SK-N-SH treated with all-trans-retinoic acid at 6 μM for 48 hours (cell line): Measurements from ENCODE around the gene CYFIP1.

Experiments used
- ATAC-seq: fragments of 200-7000 bp; cut with Tn5 transposase; 3 replicates; pipeline ENCODE4 v1.9.1; 2020; ENCODE audit warnings: mild to moderate bottlenecking, moderate library complexity
- ARNTL ChIP-seq: fragments of 450-650 bp; formaldehyde crosslinking; IDR thresholded peaks from 2 replicates; pipeline ENCODE4 v1.5.0; 2020; ENCODE audit warnings: low read depth, mild to moderate bottlenecking, moderate library complexity, borderline replicate concordance
- BACH2 ChIP-seq: fragments of 250-450 bp; sonication (Bioruptor Pico); IDR thresholded peaks from 2 replicates; pipeline ENCODE4 v1.9.0; 2021; ENCODE audit warnings: mild to moderate bottlenecking, borderline replicate concordance
- CREB5 ChIP-seq: fragments of 250-450 bp; sonication (Bioruptor Pico); IDR thresholded peaks from 2 replicates; pipeline ENCODE4 v1.5.1; 2020; ENCODE audit warnings: low read depth, mild to moderate bottlenecking, moderate library complexity
- CSRNP3 ChIP-seq: fragments of 250-450 bp; sonication (Bioruptor Pico); IDR thresholded peaks from 2 replicates; pipeline ENCODE4 v1.5.1; 2021; ENCODE audit warnings: mild to moderate bottlenecking, moderate library complexity
- ESRRG ChIP-seq: fragments of 250-450 bp; sonication (Bioruptor Pico); IDR thresholded peaks from 2 replicates; pipeline ENCODE4 v1.6.1; 2021; ENCODE audit warnings: mild to moderate bottlenecking
- GLIS3 ChIP-seq: fragments of 250-450 bp; sonication (Bioruptor Pico); IDR thresholded peaks from 2 replicates; pipeline ENCODE4 v1.5.0; 2020; ENCODE audit warnings: mild to moderate bottlenecking, moderate library complexity
- OSR1 ChIP-seq: fragments of 250-450 bp; sonication (Bioruptor Pico); IDR thresholded peaks from 2 replicates; pipeline ENCODE4 v1.8.0; 2022; ENCODE audit warnings: moderate library complexity, mild to moderate bottlenecking, inconsistent platforms
- PATZ1 ChIP-seq: fragments of 250-450 bp; sonication (Bioruptor Pico); IDR thresholded peaks from 2 replicates; pipeline ENCODE4 v1.8.0; 2020; ENCODE audit warnings: mild to moderate bottlenecking, moderate library complexity, borderline replicate concordance
- POU6F1 ChIP-seq: fragments of 250-450 bp; sonication (Bioruptor Pico); IDR thresholded peaks from 2 replicates; pipeline ENCODE4 v1.8.0; 2021; ENCODE audit warnings: low read depth, mild to moderate bottlenecking, moderate library complexity, borderline replicate concordance
- PPARA ChIP-seq: fragments of 250-450 bp; sonication (Bioruptor Pico); IDR thresholded peaks from 2 replicates; pipeline ENCODE4 v1.5.0; 2020; ENCODE audit warnings: mild to moderate bottlenecking, borderline replicate concordance
- RARB ChIP-seq: fragments of 250-450 bp; sonication (Bioruptor Pico); IDR thresholded peaks from 2 replicates; pipeline ENCODE4 v1.8.0; 2021; ENCODE audit warnings: mild to moderate bottlenecking, moderate library complexity
- SNAI2 ChIP-seq: fragments of 250-450 bp; sonication (Bioruptor Pico); IDR thresholded peaks from 2 replicates; pipeline ENCODE4 v1.5.0; 2020; ENCODE audit warnings: mild to moderate bottlenecking, moderate library complexity
- TCF4 ChIP-seq: fragments of 250-450 bp; sonication (Bioruptor Pico); IDR thresholded peaks from 2 replicates; pipeline ENCODE4 v1.8.0; 2021; ENCODE audit warnings: mild to moderate bottlenecking, moderate library complexity, borderline replicate concordance
- TOX ChIP-seq: fragments of 250-450 bp; sonication (Bioruptor Pico); IDR thresholded peaks from 2 replicates; pipeline ENCODE4 v1.8.0; 2021; ENCODE audit warnings: mild to moderate bottlenecking, moderate library complexity, borderline replicate concordance
- TSHZ2 ChIP-seq: fragments of 250-450 bp; sonication (Bioruptor Pico); IDR thresholded peaks from 2 replicates; pipeline ENCODE4 v1.5.0; 2020; ENCODE audit warnings: mild to moderate bottlenecking, moderate library complexity
- ZC3H10 ChIP-seq: fragments of 250-450 bp; sonication (Bioruptor Pico); IDR thresholded peaks from 2 replicates; pipeline ENCODE4 v1.5.1; 2021; ENCODE audit warnings: mild to moderate bottlenecking, moderate library complexity
- ZFP3 ChIP-seq: fragments of 250-450 bp; sonication (Bioruptor Pico); IDR thresholded peaks from 2 replicates; pipeline ENCODE4 v1.5.0; 2020; ENCODE audit warnings: mild to moderate bottlenecking, moderate library complexity
- ZNF565 ChIP-seq: fragments of 450-650 bp; formaldehyde crosslinking; conservative IDR thresholded peaks from 2 replicates; pipeline ENCODE4 v1.5.0; 2020; ENCODE audit warnings: low read depth, mild to moderate bottlenecking, moderate library complexity
- ZNF70 ChIP-seq: fragments of 450-650 bp; formaldehyde crosslinking; IDR thresholded peaks from 2 replicates; pipeline ENCODE4 v1.5.0; 2020; ENCODE audit warnings: mild to moderate bottlenecking, moderate library complexity
- ZNF8 ChIP-seq: fragments of 450-650 bp; formaldehyde crosslinking; IDR thresholded peaks from 2 replicates; pipeline ENCODE4 v1.5.0; 2020; ENCODE audit warnings: mild to moderate bottlenecking, moderate library complexity

Gene CYFIP1

GRCh38 chr15:22903427-22903826 is 76.7 kb downstream of the CYFIP1 start (continued):
- TF ChIP-seq GLIS3 (CRISPR knock-in tag) = no peak
- TF ChIP-seq ZC3H10 (CRISPR knock-in tag) = no peak
- TF ChIP-seq BACH2 (CRISPR knock-in tag) = no peak
- TF ChIP-seq TSHZ2 (CRISPR knock-in tag) = no peak
- no peak for TF ChIP-seq CREB5 (CRISPR knock-in tag)
- no peak for TF ChIP-seq TCF4 (CRISPR knock-in tag)

- no peak for ATAC-seq
- TF ChIP-seq SNAI2 (CRISPR knock-in tag) (no peak), TSHZ2 (CRISPR knock-in tag) (no peak), ZNF8 (CRISPR knock-in tag) (no peak), TCF4 (CRISPR knock-in tag) (no peak), ZC3H10 (CRISPR knock-in tag) (no peak), ZNF565 (CRISPR knock-in tag) (no peak), ZFP3 (no peak), ARNTL (CRISPR knock-in tag) (no peak), PATZ1 (CRISPR knock-in tag) (no peak), RARB (CRISPR knock-in tag) (no peak), CSRNP3 (CRISPR knock-in tag) (no peak), OSR1 (CRISPR knock-in tag) (no peak), GLIS3 (CRISPR knock-in tag) (no peak), PPARA (CRISPR knock-in tag) (no peak), ESRRG (no peak), BACH2 (CRISPR knock-in tag) (no peak), POU6F1 (CRISPR knock-in tag) (no peak), CREB5 (CRISPR knock-in tag) (no peak), ZNF70 (CRISPR knock-in tag) (no peak), TOX (no peak)
Observed at GRCh38 chr15:22902981-22903380, 77.2 kb downstream of the CYFIP1 start.
